ENCODE data around the gene NPC1L1. TPM values are rescaled to one million over a fixed set of nuclear protein-coding genes. Genes with fewer than 3 reads are reported as not detected.

The NPC1L1 gene
- total and polyA plus RNA-seq, 2 of the 13 experiments (the other 11 are each of a cell fraction or from before 2014, with no cell fraction given): 4.8 to 14.5 TPM

GRCh38 chr7:44573464-44574286 is 32.5 kb upstream of the NPC1L1 start, which contains the start of gene DDX56 (continued):
- TF ChIP-seq JDP2 (CRISPR knock-in tag; IDR thresholded peaks at IDR 0.05; ENCODE audit: borderline replicate concordance) (no peak), SIN3A (IDR thresholded peaks at IDR 0.05; ENCODE audit: borderline replicate concordance, low read depth, low read length) (0 out of 2 replicates have a peak, but pooled peaks have one; percentile 21), NKX3-1 (CRISPR knock-in tag; IDR thresholded peaks at IDR 0.05) (peak; percentile 97), ARID5B (CRISPR knock-in tag; IDR thresholded peaks at IDR 0.05) (peak; percentile 55), REXO4 (CRISPR knock-in tag; IDR thresholded peaks at IDR 0.05; ENCODE audit: borderline replicate concordance) (peak; percentile 89), KDM3A (CRISPR knock-in tag; IDR thresholded peaks at IDR 0.05; ENCODE audit: low read depth) (peak; percentile 79; the same call in 1 of the 2 replicates), MED1 (CRISPR knock-in tag; IDR thresholded peaks at IDR 0.05) (peak; percentile 87), ZNF503 (CRISPR knock-in tag; IDR thresholded peaks at IDR 0.05) (peak; percentile 85), TARDBP (CRISPR knock-in tag; IDR thresholded peaks at IDR 0.05) (peak; percentile 88), ZNF792 (CRISPR knock-in tag; IDR thresholded peaks at IDR 0.05) (peak; percentile 45; the same call in 1 of the 2 replicates), SOX13 (IDR thresholded peaks at IDR 0.05) (no peak), SOX13 (CRISPR knock-in tag; conservative IDR thresholded peaks at IDR 0.05 in 1 of 2, IDR thresholded peaks at IDR 0.05 in 1 of 2) (no peak; a peak in 1 of 4 replicates), MZF1 (CRISPR knock-in tag; IDR thresholded peaks at IDR 0.05; ENCODE audit: borderline replicate concordance) (no peak), ARNTL (CRISPR knock-in tag; IDR thresholded peaks at IDR 0.05) (peak; percentile 42; the same call in 1 of the 2 replicates), IKZF4 (CRISPR knock-in tag; IDR thresholded peaks at IDR 0.05; ENCODE audit: borderline replicate concordance, low read depth, not compliant biosample characterization) (peak; percentile 88), FOXP4 (CRISPR knock-in tag; IDR thresholded peaks at IDR 0.05) (peak; percentile 72), ZSCAN12 (CRISPR knock-in tag; IDR thresholded peaks at IDR 0.05) (peak; percentile 96; the same call in 1 of the 2 replicates), ZFYVE20 (CRISPR knock-in tag; IDR thresholded peaks at IDR 0.05; ENCODE audit: borderline replicate concordance, low read depth) (peak; percentile 59; the same call in 1 of the 2 replicates), NFIB (CRISPR knock-in tag; IDR thresholded peaks at IDR 0.05; ENCODE audit: borderline replicate concordance) (0 out of 2 replicates have a peak, but pooled peaks have one; percentile 78), CCAR2 (optimal IDR thresholded peaks at IDR 0.05; ENCODE audit: low read depth, low read length) (no peak), ZNF33A (CRISPR knock-in tag; IDR thresholded peaks at IDR 0.05; ENCODE audit: borderline replicate concordance) (no peak), SMC3 (IDR thresholded peaks at IDR 0.05; ENCODE audit: low read length) (no peak)

Data from HepG2 (cell line).